Adrenal gland (tissue), 5 donors: ENCODE data around the gene SLC35D3.

Source experiments
- CTCF ChIP-seq, 6 experiments: fragments of 450-650 bp in 4 of 6; fragments of 200-600 bp in 2 of 6; sonication (generic) in 1 of 6; IDR thresholded peaks; 1 replicate in 5 of 6; 2 replicates in 1 of 6; pipeline versions ENCODE4 v1.5.1 to v1.8.0; 2016 to 2021; ENCODE audit warnings: antibody characterized with exemption in 6 of 6, mild to moderate bottlenecking in 2 of 6, moderate library complexity in 1 of 6
- POLR2A ChIP-seq, 2 donors: fragments of 450-650 bp; IDR thresholded peaks; one replicate each; pipeline ENCODE4 v1.6.1; 2017; ENCODE audit warnings: antibody characterized with exemption in 2 of 2, mild to moderate bottlenecking in 2 of 2, moderate library complexity in 1 of 2
- donor health status: DM: no; HTN: no; CAD: no.

GRCh38 chr6:136952714-136953260 is 30.7 kb downstream of the SLC35D3 start:
- no peak for TF ChIP-seq CTCF (IDR thresholded peaks at IDR 0.05)
- no peak for TF ChIP-seq POLR2A (IDR thresholded peaks at IDR 0.05)
